IPS-NIHi11 (cell line): ENCODE results near the gene MED28.
"Not testable (repeated sequence)": the region's sequence is repeated elsewhere in the genome, so short reads cannot be mapped to it uniquely, and the experiment has no call there.

Source experiments
- DNase-seq: peaks from one replicate; pipeline ENCODE4 v3.0.0; 2012; ENCODE audit warnings: mixed read lengths, low spot score

MED28 gene, protein sequence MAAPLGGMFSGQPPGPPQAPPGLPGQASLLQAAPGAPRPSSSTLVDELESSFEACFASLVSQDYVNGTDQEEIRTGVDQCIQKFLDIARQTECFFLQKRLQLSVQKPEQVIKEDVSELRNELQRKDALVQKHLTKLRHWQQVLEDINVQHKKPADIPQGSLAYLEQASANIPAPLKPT

GRCh38 chr4:17614416-17615299 lies at the start of gene MED28:
MED28 (plus strand) TSS chr4:17614641; CDS start chr4:17614655, 14 bp downstream.
- DNase-seq: peak; percentile 98

DNA sequence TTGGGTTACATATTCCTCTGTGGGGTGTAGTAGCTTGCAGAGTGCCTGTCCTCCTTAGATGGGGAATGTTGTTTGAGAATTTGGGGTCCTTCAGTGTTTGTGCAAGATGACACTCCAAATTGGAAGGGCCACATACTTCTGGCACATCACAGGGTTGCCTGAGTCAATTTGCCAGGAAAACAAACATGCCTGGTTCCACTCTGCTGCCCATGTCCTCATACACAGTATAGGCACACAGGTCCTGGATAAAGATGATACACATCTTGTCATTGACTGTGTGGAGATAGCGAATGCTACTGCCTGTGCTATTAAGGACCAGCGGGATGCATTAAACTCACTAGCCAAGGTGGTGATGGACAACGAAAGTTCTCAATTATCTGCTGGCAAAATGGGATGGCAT lies 48.6 kb upstream of the MED28 start:
- DNase-seq: no peak

DNA sequence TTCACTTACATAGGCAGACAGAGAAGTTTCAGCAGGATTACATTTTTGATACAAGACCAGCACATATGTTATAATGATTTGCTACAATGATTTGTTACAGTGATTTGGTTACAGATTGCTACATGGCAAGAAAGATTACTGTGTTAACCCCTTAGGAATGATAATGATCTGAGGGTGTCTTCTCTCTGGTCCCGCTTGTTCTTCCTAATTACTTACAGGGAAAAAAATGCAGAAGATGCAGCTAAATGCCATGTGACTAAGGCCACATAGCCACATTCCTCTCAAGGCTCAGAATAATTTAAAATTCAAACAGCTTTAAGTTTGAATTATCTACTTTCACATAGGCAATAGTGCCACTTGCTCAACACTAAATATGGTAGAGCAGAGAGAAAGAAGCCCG lies 47.2 kb upstream of the MED28 start:
- DNase-seq: no peak

DNA sequence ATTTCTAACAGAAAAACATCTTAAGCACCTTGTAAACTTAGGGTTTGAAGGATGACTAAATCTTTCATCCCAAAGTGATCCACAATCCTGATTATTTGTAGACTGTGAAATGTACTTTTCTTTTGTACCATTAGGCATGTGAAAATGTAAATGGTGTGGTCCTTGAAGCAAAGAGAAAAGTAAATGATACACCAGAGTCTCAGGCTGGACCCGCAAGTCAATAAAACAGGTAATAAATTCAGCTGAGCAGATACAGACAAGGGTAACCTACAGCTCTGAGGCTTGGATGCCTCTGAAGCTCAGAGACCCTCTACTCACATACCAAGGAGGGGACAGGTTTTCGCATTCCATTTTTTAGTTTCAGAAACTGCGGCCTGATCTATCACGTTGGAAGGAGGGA lies 40.2 kb upstream of the MED28 start:
- no peak for DNase-seq

DNA sequence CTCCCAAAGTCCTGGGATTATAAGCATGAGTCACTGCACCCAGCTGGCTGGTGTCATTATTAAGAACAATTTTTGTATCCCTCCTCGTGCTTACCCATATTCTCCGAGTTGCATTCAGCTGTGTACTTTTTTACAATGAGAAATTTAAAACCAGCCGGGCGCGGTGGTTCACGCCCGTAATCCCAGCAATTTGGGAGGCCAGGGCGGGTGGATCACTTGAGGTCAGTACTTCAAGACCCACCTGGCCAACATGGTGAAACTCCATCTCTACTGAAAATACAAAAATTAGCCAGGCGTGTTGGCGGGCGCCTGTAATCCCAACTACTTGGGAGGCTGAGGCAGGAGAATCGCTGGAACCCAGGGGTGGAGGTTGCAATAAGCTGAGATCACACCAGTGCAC lies 39.3 kb upstream of the MED28 start:
- not testable (repeated sequence) for DNase-seq

DNA sequence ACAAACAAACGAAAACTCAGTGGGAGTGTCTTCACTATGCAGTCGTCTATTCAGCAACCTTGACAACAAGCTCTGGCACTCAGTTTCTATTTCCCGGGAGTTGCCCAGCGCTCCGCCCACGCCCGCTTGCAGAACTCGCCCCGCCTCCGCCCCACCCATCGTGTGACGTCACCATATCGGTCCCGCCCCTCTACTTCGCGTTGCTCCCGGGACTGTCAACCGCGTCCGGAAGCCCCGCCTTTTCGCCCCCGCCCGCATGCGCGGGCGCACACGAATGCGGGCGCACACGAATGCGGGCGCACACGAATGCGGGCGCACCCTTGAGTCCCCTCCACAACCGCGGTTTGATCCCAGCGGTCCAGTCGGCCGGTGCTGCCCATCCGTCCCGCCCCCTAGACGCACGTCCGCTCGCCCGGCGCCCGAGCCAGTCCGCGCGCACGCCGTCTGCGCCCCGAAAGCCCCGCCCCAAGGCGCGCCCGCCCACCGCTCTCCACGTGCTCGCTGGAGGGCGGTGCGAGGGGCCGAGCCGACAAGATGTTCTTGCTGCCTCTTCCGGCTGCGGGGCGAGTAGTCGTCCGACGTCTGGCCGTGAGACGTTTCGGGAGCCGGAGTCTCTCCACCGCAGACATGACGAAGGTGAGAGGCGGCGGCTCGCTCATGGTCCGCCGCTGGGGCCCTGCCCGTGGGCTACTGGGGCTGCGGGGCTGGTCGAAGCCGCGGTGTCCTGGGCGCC lies 37.3 kb upstream of the MED28 start, which contains the start of gene LAP3:
TSS of gene LAP3 (plus strand) at position 267 of the 733 bp plus-strand sequence. CDS start at position 535, 268 bp downstream.
- peak; percentile 97 for DNase-seq

DNA sequence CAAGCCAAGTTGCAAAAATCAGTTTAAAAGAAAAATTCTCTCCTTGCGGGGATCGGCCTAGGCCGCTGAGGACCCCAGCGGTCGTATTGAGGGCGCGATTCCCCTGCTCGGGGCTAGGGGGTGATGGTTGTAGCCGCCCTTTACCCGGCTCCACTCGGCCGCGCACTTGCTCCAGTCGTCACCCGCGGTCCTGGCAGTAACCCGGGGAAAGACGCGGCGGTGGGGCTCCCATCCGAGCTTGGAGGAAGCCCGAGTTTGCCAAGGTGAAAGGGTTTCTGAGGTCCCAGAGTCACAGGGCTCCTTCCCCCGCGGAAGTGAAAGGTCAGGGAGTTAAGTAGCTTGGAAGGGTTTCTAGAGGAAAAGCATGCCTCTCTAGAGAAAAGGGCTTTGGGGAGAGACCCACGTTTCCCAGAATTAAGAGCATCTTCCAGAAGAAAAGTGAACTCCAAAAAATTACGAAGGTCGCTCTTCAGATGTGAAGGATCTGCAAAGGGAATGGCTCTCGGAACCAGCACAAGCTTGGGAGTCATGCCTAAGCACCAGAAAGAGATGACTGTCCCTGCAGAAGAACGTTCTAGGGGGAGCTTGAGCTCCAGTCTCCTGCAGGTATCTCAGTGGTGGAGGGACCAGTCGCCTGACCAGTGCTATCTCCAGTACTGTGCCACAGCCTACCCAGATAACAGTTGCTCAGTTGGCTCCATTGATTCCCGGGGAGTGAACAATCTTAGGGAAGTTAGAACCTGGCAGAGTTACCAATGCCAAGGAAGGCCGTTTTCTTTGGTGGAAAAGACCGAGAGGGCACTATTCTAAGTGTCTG lies 36.6 kb upstream of the MED28 start:
- DNase-seq: peak; percentile 42

- DNase-seq: no peak
Observed at GRCh38 chr4:17578482-17578891, 36.0 kb upstream of the MED28 start.

- DNase-seq: no peak
Observed at GRCh38 chr4:17580969-17581368, 33.5 kb upstream of the MED28 start.

DNA sequence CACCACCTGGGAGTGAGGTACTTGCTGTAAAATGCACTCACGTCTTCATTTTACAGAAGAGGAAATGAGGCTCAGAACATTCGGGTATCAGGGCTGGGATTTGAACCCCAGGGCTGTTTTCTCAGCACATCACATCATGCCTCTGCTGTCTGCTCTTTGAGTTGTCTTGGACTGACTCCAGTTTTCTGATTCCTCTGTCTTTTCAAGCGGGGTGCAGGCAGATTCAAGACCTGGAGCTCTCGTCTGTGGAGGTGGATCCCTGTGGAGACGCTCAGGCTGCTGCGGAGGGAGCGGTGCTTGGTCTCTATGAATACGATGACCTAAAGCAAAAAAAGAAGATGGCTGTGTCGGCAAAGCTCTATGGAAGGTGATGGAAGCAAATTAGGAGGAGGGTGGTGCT lies 31.2 kb upstream of the MED28 start:
- DNase-seq: no peak

DNA sequence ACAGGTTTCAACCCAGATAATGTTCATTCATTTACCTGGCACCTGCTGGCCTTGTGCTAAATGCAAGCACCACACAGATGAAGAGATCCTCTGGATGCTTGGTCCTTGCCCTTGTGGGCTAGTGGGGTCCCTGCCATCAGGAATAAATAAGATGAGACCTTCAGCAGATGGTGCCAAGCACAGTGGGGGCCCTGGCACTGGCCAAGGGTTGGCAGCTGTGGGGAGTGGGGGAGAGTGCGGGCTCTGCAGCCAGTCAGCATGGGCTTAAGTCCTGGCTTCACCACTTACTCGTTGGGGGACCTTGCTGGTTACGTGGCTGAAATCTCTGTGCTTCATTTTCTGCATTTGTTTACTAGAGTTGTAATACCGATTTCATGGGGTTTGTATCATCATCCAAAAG lies 30.5 kb upstream of the MED28 start:
- no peak for DNase-seq

GRCh38 chr4:17584521-17585213 lies 29.8 kb upstream of the MED28 start:
- DNase-seq: peak; percentile 20

DNA sequence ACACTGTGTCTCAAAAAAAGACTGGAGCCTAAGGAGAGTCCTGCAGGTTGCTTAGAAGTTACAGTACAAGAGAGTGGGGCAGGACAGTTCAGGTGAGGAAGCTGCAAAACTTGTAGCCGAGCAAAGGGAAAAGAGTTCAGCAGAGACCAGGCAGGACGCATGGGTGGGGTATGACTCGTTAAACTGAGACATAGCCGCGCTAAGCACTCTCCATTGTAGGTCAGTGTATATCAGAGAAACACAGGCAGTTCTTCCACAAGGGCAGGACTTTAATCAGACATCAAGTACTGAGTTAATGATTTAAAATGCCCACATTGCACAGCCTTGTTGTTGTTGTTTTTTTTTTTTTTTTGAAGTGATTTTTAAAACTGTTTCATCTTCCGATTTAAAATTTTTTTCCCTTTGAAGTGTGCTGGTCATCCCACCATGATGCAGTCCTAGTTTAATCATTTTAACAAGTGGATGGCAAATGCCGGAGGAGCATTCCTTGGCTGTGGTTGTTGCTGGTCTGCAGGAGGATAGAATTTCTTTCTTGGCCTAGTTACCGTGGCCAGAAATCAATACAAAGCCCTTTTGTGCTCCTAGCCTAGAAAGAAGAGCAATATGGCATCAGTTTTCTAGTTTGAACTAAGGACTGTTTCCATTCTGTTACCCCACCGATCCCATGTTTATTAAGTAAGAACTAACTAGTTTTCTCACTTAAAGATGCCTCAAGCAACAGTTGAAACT lies 27.2 kb upstream of the MED28 start:
- DNase-seq: no peak

DNA sequence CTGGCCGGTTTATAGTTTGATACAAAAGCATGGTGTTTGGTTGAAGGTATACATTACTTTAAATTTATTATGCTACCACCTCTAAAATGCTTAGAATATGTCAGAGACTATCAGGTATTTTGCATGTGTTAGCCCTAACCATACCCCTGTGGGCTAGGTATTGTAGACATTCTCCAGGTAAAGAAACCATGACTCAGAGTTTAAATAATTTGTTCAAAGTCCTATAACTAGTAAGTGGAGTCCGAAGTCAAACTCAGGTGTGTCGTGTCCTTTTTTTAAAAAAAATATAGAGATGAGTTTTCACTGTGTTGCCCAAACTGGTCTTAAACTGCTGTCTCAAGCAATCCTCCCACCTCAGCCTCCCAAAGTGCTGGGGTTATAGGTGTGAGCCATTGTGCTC lies 25.1 kb upstream of the MED28 start:
- DNase-seq: no peak

GRCh38 chr4:17595471-17596005 lies 18.9 kb upstream of the MED28 start:
- DNase-seq: no peak

GRCh38 chr4:17597517-17597916 lies 16.9 kb upstream of the MED28 start:
- DNase-seq: peak; percentile 21

GRCh38 chr4:17599826-17600225 lies 14.6 kb upstream of the MED28 start:
- DNase-seq: no peak

- no peak for DNase-seq
Observed at GRCh38 chr4:17605236-17605635, 9.2 kb upstream of the MED28 start.

GRCh38 chr4:17613761-17614415 lies 553 bp upstream of the MED28 start:
- DNase-seq: no peak

DNA sequence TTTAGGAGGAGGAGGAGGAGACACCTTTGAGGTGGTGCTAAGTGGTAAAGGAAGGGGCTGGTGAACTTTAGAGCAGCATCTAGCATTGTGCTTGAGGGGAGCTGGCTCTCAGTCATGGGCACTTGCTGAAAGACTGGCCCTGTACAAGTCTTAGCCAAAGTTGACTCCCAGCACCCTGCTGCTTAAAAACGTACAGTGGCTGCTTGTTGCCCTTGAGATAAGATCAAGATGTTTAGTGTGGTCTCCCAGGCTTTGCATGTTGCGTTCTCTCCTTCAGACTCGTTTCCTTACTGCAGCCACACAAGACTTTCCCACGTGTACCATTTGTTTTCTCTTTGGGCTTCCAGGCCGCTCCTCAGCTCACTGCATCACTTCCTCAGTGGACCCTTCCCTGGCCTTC lies 1.8 kb downstream of the MED28 start:
- no peak for DNase-seq
